Activated CD4-positive, alpha-beta T cell treated with anti-CD3 and anti-CD28 coated beads, Interleukin-2, amount 10 ng/mL, durations not matched to agents 7 days and 5 days (primary cell): ENCODE measurements around the gene VSNL1. TPM values are rescaled to one million over a fixed set of nuclear protein-coding genes. Genes with fewer than 3 reads are reported as not detected.

Experiments used
- CTCF ChIA-PET: fragments of 350-600 bp; sonication (Branson Sonifier 250); formaldehyde crosslinking; loops from one replicate; lab custom pipeline; 2021; ENCODE audit warnings: antibody characterized with exemption; lab: Charles Lee
- POLR2A ChIA-PET: fragments of 350-600 bp; sonication (Branson Sonifier 250); formaldehyde crosslinking; loops from one replicate; lab custom pipeline; 2021; ENCODE audit warnings: antibody characterized with exemption; lab: Charles Lee
- DNase-seq: peaks from one replicate; pipeline ENCODE4 v3.0.0-alpha.2; 2020
- H3K27ac Mint-ChIP-seq: one replicate; pipeline ENCODE4 v1.8.0; 2021; ENCODE audit warnings: mild to moderate bottlenecking, moderate library complexity, mixed read lengths
- H3K27me3 Mint-ChIP-seq: one replicate; pipeline ENCODE4 v1.8.0; 2021; ENCODE audit warnings: mixed read lengths
- H3K36me3 Mint-ChIP-seq: one replicate; pipeline ENCODE4 v1.8.0; 2021; ENCODE audit warnings: low read depth, mixed read lengths
- H3K4me1 Mint-ChIP-seq: one replicate; pipeline ENCODE4 v1.8.0; 2021; ENCODE audit warnings: mixed read lengths
- H3K4me3 Mint-ChIP-seq: one replicate; pipeline ENCODE4 v1.8.0; 2021; ENCODE audit warnings: mild to moderate bottlenecking, moderate library complexity, mixed read lengths
- H3K9me3 Mint-ChIP-seq: one replicate; pipeline ENCODE4 v1.8.0; 2021; ENCODE audit warnings: mixed read lengths
- total RNA-seq, 2 experiments: library from RNA; stranded (reverse); gene quantifications; one replicate each; pipeline ENCODE4 v1.2.3, GENCODE V29; 2021

Gene VSNL1
- total RNA-seq, 2 experiments from 2014 or later: not detected

DNA sequence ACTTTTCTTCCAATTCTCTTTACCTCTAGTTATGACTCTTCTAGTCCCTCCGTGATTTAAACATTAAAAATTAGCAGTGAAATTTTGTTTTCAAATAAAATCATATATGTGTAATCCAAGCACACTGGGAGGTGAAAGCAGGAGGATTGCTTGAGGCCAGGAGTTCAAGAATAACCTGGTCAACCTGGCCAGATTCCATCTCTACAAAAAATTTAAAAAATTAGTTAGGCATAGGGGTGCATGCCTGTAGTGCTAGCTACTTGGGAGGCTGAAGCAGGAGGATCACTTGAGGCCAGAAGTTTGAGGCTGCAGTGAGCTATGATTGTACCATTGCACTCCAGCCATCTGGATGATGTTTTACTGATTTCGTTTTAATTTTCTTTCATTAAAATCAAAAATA, 7.0 kb upstream of the VSNL1 start:
- no peaks in the 10 kb centered on the region for H3K9me3 Mint-ChIP-seq
- peaks cover 4% of the 10 kb centered on the region for H3K4me1 Mint-ChIP-seq
- no peak overlapping the region for H3K4me3 Mint-ChIP-seq
- H3K27me3 Mint-ChIP-seq: peaks cover 21% of the 10 kb centered on the region
- ChIA-PET CTCF (no interaction called here), POLR2A (no interaction called here)
- no peaks in the 10 kb centered on the region for H3K36me3 Mint-ChIP-seq
- no peak overlapping the region for H3K27ac Mint-ChIP-seq
- no peak for DNase-seq

- Mint-ChIP-seq H3K36me3 (no peaks in the 10 kb centered on the region), H3K4me3 (no peak overlapping the region), H3K27ac (no peak overlapping the region), H3K4me1 (peaks cover 5% of the 10 kb centered on the region), H3K27me3 (peaks cover 46% of the 10 kb centered on the region), H3K9me3 (no peaks in the 10 kb centered on the region)
- CTCF ChIA-PET: no interaction called here
- POLR2A ChIA-PET: no interaction called here
- DNase-seq: no peak
Measured at GRCh38 chr2:17536416-17536815, 4.1 kb upstream of the VSNL1 start.

DNA sequence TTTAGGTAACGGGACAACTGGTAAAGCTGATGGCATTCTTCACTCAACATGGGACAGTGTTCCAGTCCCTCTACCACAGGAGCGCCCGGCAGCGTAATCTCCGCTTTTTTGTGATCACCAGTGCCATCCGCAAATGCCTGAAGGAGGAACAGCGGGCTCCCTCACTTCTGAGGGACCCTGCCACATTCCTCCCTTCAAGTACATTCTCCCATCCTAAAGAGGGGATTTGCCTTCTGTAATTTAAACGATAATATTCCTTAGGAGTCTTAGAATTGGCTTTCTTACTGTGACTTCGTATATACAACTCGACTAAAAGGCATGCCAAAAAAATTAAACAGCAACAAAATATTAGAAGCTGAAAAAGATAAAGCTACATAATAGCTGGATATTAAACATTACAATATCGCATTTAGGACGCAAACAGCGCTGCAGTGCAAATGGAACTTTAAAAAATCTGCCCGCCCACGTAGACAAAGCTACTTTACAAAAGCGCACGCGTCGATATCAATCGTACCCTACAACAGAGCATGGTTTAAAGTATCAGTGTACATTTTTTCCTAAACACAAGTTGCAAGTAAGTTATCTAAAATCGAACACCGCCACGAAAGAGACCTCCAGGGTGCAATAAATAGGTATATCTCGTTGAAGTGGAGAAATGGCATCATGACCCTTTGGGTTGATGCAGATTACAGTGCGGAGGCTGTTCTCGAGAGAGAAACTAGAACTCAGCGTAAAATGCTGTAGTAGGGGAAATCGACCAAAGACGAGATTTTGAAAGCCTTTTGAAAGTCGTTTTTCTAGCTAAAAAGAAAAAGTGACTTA, 2.3 kb upstream of the VSNL1 start:
- Mint-ChIP-seq H3K36me3 (no peaks in the 10 kb centered on the region), H3K4me1 (peaks cover 5% of the 10 kb centered on the region), H3K4me3 (peak overlapping the region; percentile 7), H3K9me3 (no peaks in the 10 kb centered on the region), H3K27me3 (peaks cover 60% of the 10 kb centered on the region), H3K27ac (peak overlapping the region; percentile 31)
- CTCF ChIA-PET: no interaction called here
- POLR2A ChIA-PET: no interaction called here
- DNase-seq: no peak

GRCh38 chr2:17538844-17539554, 1.5 kb upstream of the VSNL1 start:
- Mint-ChIP-seq H3K27ac (no peak overlapping the region), H3K27me3 (peaks cover 66% of the 10 kb centered on the region), H3K36me3 (no peaks in the 10 kb centered on the region), H3K4me3 (no peak overlapping the region), H3K9me3 (no peaks in the 10 kb centered on the region), H3K4me1 (peaks cover 5% of the 10 kb centered on the region)
- POLR2A ChIA-PET: interaction anchor here (0.6 kb wide), 1 partner anchor 114 kb away, joined by 3 read pairs; no protein-coding TSS in a partner anchor
- no peak for DNase-seq
- CTCF ChIA-PET: interaction anchor here (1.0 kb wide), 1 partner anchor 33 kb away, joined by 3 read pairs; no protein-coding TSS in a partner anchor

DNA sequence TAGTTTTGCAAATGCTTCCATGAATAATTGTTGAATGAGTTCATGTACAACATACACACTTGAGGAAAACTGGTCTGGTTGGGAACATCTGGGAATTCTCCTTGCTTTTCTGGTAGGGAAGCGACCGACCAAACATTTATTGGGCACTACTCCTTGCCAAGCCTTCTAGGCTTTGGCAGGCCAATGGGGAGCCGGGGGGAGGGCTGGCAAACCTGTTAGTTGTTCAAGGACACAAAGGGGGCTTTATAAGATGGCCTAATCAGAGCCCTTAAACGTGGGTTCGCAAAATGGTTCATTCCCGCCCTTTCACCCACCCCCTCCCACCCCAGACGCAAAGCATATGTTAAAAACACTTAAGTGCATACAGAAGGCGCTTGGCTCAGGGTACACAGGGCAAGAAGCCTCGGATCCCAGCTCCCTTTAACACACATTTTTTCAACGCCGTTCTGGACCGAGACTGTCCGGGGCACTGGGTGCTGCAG, 844 bp upstream of the VSNL1 start:
- POLR2A ChIA-PET: interaction anchor here (0.6 kb wide), 1 partner anchor 113 kb away, joined by 3 read pairs; no protein-coding TSS in a partner anchor
- Mint-ChIP-seq H3K27ac (no peak overlapping the region), H3K4me3 (no peak overlapping the region), H3K9me3 (no peaks in the 10 kb centered on the region), H3K36me3 (no peaks in the 10 kb centered on the region), H3K4me1 (peaks cover 5% of the 10 kb centered on the region), H3K27me3 (peaks cover 66% of the 10 kb centered on the region)
- DNase-seq: no peak
- CTCF ChIA-PET: interaction anchor here (1.0 kb wide), 1 partner anchor 34 kb away, joined by 3 read pairs; no protein-coding TSS in a partner anchor

- no peak for DNase-seq
- Mint-ChIP-seq H3K36me3 (no peaks in the 10 kb centered on the region), H3K4me3 (no peak overlapping the region), H3K27me3 (peaks cover 64% of the 10 kb centered on the region), H3K9me3 (no peaks in the 10 kb centered on the region), H3K4me1 (peaks cover 5% of the 10 kb centered on the region), H3K27ac (peak overlapping the region; percentile 63)
- POLR2A ChIA-PET: no interaction called here
- CTCF ChIA-PET: no interaction called here
Measured at GRCh38 chr2:17540813-17541530, 476 bp downstream of the VSNL1 start.

GRCh38 chr2:17541531-17541950, 1.0 kb downstream of the VSNL1 start:
- H3K27me3 Mint-ChIP-seq: peaks cover 61% of the 10 kb centered on the region
- H3K9me3 Mint-ChIP-seq: no peaks in the 10 kb centered on the region
- H3K4me1 Mint-ChIP-seq: peaks cover 5% of the 10 kb centered on the region
- ChIA-PET CTCF (no interaction called here), POLR2A (no interaction called here)
- no peak overlapping the region for H3K27ac Mint-ChIP-seq
- no peaks in the 10 kb centered on the region for H3K36me3 Mint-ChIP-seq
- no peak overlapping the region for H3K4me3 Mint-ChIP-seq
- DNase-seq: no peak

GRCh38 chr2:17542471-17542870, 2.0 kb downstream of the VSNL1 start:
- Mint-ChIP-seq H3K27me3 (peaks cover 59% of the 10 kb centered on the region), H3K4me3 (no peak overlapping the region)

DNA sequence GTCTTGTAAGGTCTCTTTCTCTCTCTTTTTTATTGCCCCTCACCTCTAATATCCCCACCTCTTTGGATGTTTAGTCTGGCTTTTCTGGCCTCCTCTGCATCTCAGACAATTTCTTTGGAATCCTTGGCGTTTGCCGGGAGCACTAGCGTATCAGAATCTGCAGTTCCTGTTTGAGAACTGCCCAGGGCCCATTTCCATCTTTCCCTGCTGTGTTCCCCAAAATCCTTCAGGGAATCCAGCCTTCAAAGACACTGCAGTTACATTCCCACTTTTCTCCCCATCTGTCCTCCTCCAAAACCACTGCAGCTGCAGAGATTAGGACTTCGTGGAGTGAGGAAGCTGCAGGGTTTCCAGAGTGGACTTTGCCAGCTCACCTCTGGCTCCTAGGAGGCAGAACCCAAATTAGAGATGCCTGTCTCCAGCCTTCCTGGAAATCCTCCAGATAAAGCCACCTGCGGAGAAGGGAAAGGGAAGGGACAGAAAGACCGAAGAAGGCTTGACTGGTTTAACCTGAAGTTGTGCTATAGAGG, 2.7 kb downstream of the VSNL1 start:
- Mint-ChIP-seq H3K9me3 (no peaks in the 10 kb centered on the region), H3K36me3 (no peaks in the 10 kb centered on the region), H3K4me3 (no peak overlapping the region), H3K27me3 (peaks cover 52% of the 10 kb centered on the region), H3K27ac (no peak overlapping the region), H3K4me1 (peaks cover 4% of the 10 kb centered on the region)
- ChIA-PET CTCF (no interaction called here), POLR2A (no interaction called here)
- no peak for DNase-seq

More at GRCh38 chr2:17542471-17542870, 2.0 kb downstream of the VSNL1 start:
- CTCF ChIA-PET: no interaction called here
- Mint-ChIP-seq H3K9me3 (no peaks in the 10 kb centered on the region), H3K4me1 (peaks cover 5% of the 10 kb centered on the region), H3K36me3 (no peaks in the 10 kb centered on the region), H3K27ac (no peak overlapping the region)
- no peak for DNase-seq
- POLR2A ChIA-PET: no interaction called here

- H3K27me3 Mint-ChIP-seq: peaks cover 50% of the 10 kb centered on the region
- no peak overlapping the region for H3K4me3 Mint-ChIP-seq
- DNase-seq: no peak
- ChIA-PET CTCF (no interaction called here), POLR2A (no interaction called here)
- no peaks in the 10 kb centered on the region for H3K4me1 Mint-ChIP-seq
- H3K9me3 Mint-ChIP-seq: no peaks in the 10 kb centered on the region
- H3K27ac Mint-ChIP-seq: no peak overlapping the region
- no peaks in the 10 kb centered on the region for H3K36me3 Mint-ChIP-seq
Measured at GRCh38 chr2:17543848-17544247, 3.4 kb downstream of the VSNL1 start.

GRCh38 chr2:17544256-17544655, 3.8 kb downstream of the VSNL1 start:
- Mint-ChIP-seq H3K36me3 (no peaks in the 10 kb centered on the region), H3K4me1 (no peaks in the 10 kb centered on the region), H3K27me3 (peaks cover 50% of the 10 kb centered on the region), H3K9me3 (no peaks in the 10 kb centered on the region), H3K4me3 (no peak overlapping the region), H3K27ac (no peak overlapping the region)
- ChIA-PET POLR2A (no interaction called here), CTCF (no interaction called here)
- no peak for DNase-seq

GRCh38 chr2:17545680-17546613, 5.5 kb downstream of the VSNL1 start:
- POLR2A ChIA-PET: no interaction called here
- H3K36me3 Mint-ChIP-seq: no peaks in the 10 kb centered on the region
- H3K27ac Mint-ChIP-seq: no peak overlapping the region
- H3K9me3 Mint-ChIP-seq: no peaks in the 10 kb centered on the region
- no peak for DNase-seq
- no peaks in the 10 kb centered on the region for H3K4me1 Mint-ChIP-seq
- CTCF ChIA-PET: no interaction called here
- peaks cover 34% of the 10 kb centered on the region for H3K27me3 Mint-ChIP-seq
- H3K4me3 Mint-ChIP-seq: no peak overlapping the region
